SK-N-SH (cell line): Measurements from ENCODE around the gene SLC1A3. TPM values are rescaled to one million over a fixed set of nuclear protein-coding genes. Genes with fewer than 3 reads are reported as not detected.

Experiments used
- CTCF ChIA-PET: fragments of 300-600, 350-600 bp; formaldehyde crosslinking; extraction: SDS; loops from one replicate; lab custom pipeline; 2021; lab: Yijun Ruan, JAX
- POLR2A ChIA-PET: fragments of 350-600 bp; sonication (Branson Sonifier 250); formaldehyde crosslinking; extraction: SDS; loops from one replicate; lab custom pipeline; 2020; ENCODE audit warnings: antibody characterized with exemption, inconsistent platforms; lab: Yijun Ruan, JAX
- DNase-seq: peaks from one replicate; pipeline ENCODE4 v3.0.0; 2012
- H2AFZ ChIP-seq: fragments of 200-600 bp; sonication (generic); 2 replicates; pipeline ENCODE4 v1.8.1; 2016; ENCODE audit warnings: antibody characterized with exemption, mild to moderate bottlenecking, low read depth
- H3F3A ChIP-seq: fragments of 200-600 bp; sonication (generic); replicated peaks from 2 replicates; pipeline ENCODE3; 2016; ENCODE audit warnings: antibody characterized with exemption, mild to moderate bottlenecking; ENCODE audit not compliant: insufficient read depth
- H3K27ac ChIP-seq, 2 experiments: fragments of 200-500 bp in 1 of 2; fragments of 200-600 bp in 1 of 2; sonication (Bioruptor generic) in 1 of 2; sonication (generic), shearing (Covaris generic) in 1 of 2; 2 replicates each; pipeline versions ENCODE4 v1.5.1 to v1.6.1; 2014 to 2016; ENCODE audit warnings: low read depth in 2 of 2, inconsistent platforms in 1 of 2, low read length in 1 of 2, mild to moderate bottlenecking in 1 of 2, mixed read lengths in 1 of 2
- H3K27me3 ChIP-seq: fragments of 200-600 bp; sonication (generic), shearing (Covaris generic); 2 replicates; pipeline ENCODE4 v1.6.1; 2016; ENCODE audit warnings: mixed run types; ENCODE audit not compliant: insufficient read depth
- H3K36me3 ChIP-seq, 2 experiments: fragments of 200-500 bp in 1 of 2; fragments of 200-600 bp in 1 of 2; sonication (Bioruptor generic) in 1 of 2; sonication (generic) in 1 of 2; replicated peaks in 1 of 2; 2 replicates each; pipeline versions ENCODE3 to v1.5.1; 2014 to 2016; ENCODE audit warnings: low read length in 1 of 2, mild to moderate bottlenecking in 1 of 2; ENCODE audit not compliant: insufficient read depth in 2 of 2, control insufficient read depth in 1 of 2
- H3K4me1 ChIP-seq, 2 experiments: fragments of 200-500 bp in 1 of 2; fragments of 200-600 bp in 1 of 2; sonication (Bioruptor generic) in 1 of 2; sonication (generic), shearing (Covaris generic) in 1 of 2; 2 replicates each; pipeline versions ENCODE4 v1.5.1 to v1.6.1; 2014 to 2016; ENCODE audit warnings: low read depth in 1 of 2, low read length in 1 of 2, mixed run types in 1 of 2; ENCODE audit not compliant: insufficient read depth in 2 of 2, control insufficient read depth in 1 of 2
- H3K4me2 ChIP-seq: fragments of 200-600 bp; sonication (generic), shearing (Covaris generic); 2 replicates; pipeline ENCODE4 v1.6.1; 2017; ENCODE audit warnings: mixed run types
- H3K4me3 ChIP-seq, 2 experiments: fragments of 200-500 bp in 1 of 2; fragments of 200-600 bp in 1 of 2; sonication (Bioruptor generic) in 1 of 2; sonication (generic), shearing (Covaris generic) in 1 of 2; 2 replicates each; pipeline versions ENCODE4 v1.5.1 to v1.8.1; 2014 to 2016; ENCODE audit warnings: low read depth in 2 of 2, inconsistent platforms in 1 of 2, low read length in 1 of 2, mild to moderate bottlenecking in 1 of 2, mixed read lengths in 1 of 2, moderate library complexity in 1 of 2
- H3K79me2 ChIP-seq: fragments of 200-600 bp; sonication (generic); 2 replicates; pipeline ENCODE4 v1.8.1; 2017; ENCODE audit warnings: mild to moderate bottlenecking; ENCODE audit not compliant: insufficient read depth
- H3K9ac ChIP-seq: fragments of 200-600 bp; sonication (generic); 2 replicates; pipeline ENCODE4 v1.6.1; 2017; ENCODE audit warnings: mixed run types
- H3K9me2 ChIP-seq: fragments of 200-600 bp; sonication (generic); 2 replicates; pipeline ENCODE4 v1.6.1; 2017; ENCODE audit warnings: mixed run types
- H3K9me3 ChIP-seq: fragments of 200-600 bp; sonication (generic); 2 replicates; pipeline ENCODE4 v1.6.1; 2017; ENCODE audit warnings: mixed run types, mild to moderate bottlenecking, moderate library complexity
- H4K20me1 ChIP-seq: fragments of 200-600 bp; sonication (generic); 2 replicates; pipeline ENCODE4 v1.6.1; 2017; ENCODE audit warnings: mild to moderate bottlenecking, mixed run types; ENCODE audit not compliant: insufficient read depth
- FOSL2 ChIP-seq: IDR thresholded peaks from 2 replicates; pipeline ENCODE4 v1.4.0; 2012; ENCODE audit warnings: low read depth, mild to moderate bottlenecking, moderate library complexity, borderline replicate concordance
- FOXM1 ChIP-seq: IDR thresholded peaks from 2 replicates; pipeline ENCODE4 v1.4.0; 2012; ENCODE audit warnings: low read depth, mild to moderate bottlenecking
- GATA2 ChIP-seq: sonication (generic); formaldehyde crosslinking; IDR thresholded peaks from 2 replicates; pipeline ENCODE4 v1.5.0; 2020; ENCODE audit warnings: mild to moderate bottlenecking, missing genetic modification reagents
- JUND ChIP-seq: IDR thresholded peaks from 2 replicates; pipeline ENCODE4 v1.4.0; 2012
- MXI1 ChIP-seq: IDR thresholded peaks from 2 replicates; pipeline ENCODE4 v1.6.1; 2012; ENCODE audit warnings: mild to moderate bottlenecking, low read depth, low read length, improper control_type of control experiment
- NRF1 ChIP-seq: IDR thresholded peaks from 2 replicates; pipeline ENCODE4 v1.6.1; 2012; ENCODE audit warnings: low read depth, mild to moderate bottlenecking, low read length
- POLR2AphosphoS5 ChIP-seq: IDR thresholded peaks from 2 replicates; pipeline ENCODE4 v1.6.1; 2012; ENCODE audit warnings: low read depth, low read length
- RXRA ChIP-seq: IDR thresholded peaks from 2 replicates; pipeline ENCODE4 v1.4.0; 2012; ENCODE audit warnings: low read depth, mild to moderate bottlenecking, borderline replicate concordance
- SIN3A ChIP-seq: IDR thresholded peaks from 2 replicates; pipeline ENCODE4 v1.6.1; 2012; ENCODE audit warnings: low read depth, mild to moderate bottlenecking, low read length, moderate library complexity, borderline replicate concordance
- SMC3 ChIP-seq: IDR thresholded peaks from 2 replicates; pipeline ENCODE4 v1.6.1; 2012; ENCODE audit warnings: low read depth, low read length, improper control_type of control experiment
- TAF1 ChIP-seq: IDR thresholded peaks from 2 replicates; pipeline ENCODE4 v1.6.1; 2012; ENCODE audit warnings: low read depth, mild to moderate bottlenecking, low read length, moderate library complexity, borderline replicate concordance
- YY1 ChIP-seq: IDR thresholded peaks from 2 replicates; pipeline ENCODE4 v1.4.0; 2012; ENCODE audit warnings: low read depth, mild to moderate bottlenecking
- WGBS: methylation state at CpG from one replicate; pipeline ENCODE4 v1.1.6; 2017; ENCODE audit warnings: low lambda C conversion rate; 5-methylcytosine and 5-hydroxymethylcytosine counted together
- polyA plus RNA-seq, 3 experiments: library from polyadenylated mRNA; depleted of rRNA; stranded (reverse); fragments of >200 nt; gene quantifications; 2 replicates each; pipeline ENCODE4 v1.2.3, GENCODE V29; 2012
- TF ChIP-seq, protein P1 (sequence below): IDR thresholded peaks from 2 replicates; pipeline ENCODE4 v1.4.0; 2012; ENCODE audit warnings: low read depth, borderline replicate concordance
- TF ChIP-seq, protein P2 (sequence below): fragments of 150-350 bp; IDR thresholded peaks from 2 replicates; pipeline ENCODE4 v1.6.1; 2017; ENCODE audit warnings: antibody characterized with exemption, low read length, low read depth, borderline replicate concordance
- TF ChIP-seq, protein P3 (sequence below): fragments of 150-350 bp; IDR thresholded peaks from 2 replicates; pipeline ENCODE4 v1.6.1; 2016; ENCODE audit warnings: mild to moderate bottlenecking, low read depth, low read length
- TF ChIP-seq, protein P4 (sequence below): IDR thresholded peaks from 2 replicates; pipeline ENCODE4 v1.4.0; 2012; ENCODE audit warnings: low read depth
- TF ChIP-seq, protein P5 (sequence below): fragments of 200-600 bp; sonication (generic); IDR thresholded peaks from 2 replicates; pipeline ENCODE4 v1.6.1; 2017; ENCODE audit warnings: antibody characterized with exemption, mild to moderate bottlenecking, moderate library complexity

The SLC1A3 gene
- polyA plus RNA-seq, 1 of the 3 experiments (the other 2 are of a cell fraction): not detected

DNA sequence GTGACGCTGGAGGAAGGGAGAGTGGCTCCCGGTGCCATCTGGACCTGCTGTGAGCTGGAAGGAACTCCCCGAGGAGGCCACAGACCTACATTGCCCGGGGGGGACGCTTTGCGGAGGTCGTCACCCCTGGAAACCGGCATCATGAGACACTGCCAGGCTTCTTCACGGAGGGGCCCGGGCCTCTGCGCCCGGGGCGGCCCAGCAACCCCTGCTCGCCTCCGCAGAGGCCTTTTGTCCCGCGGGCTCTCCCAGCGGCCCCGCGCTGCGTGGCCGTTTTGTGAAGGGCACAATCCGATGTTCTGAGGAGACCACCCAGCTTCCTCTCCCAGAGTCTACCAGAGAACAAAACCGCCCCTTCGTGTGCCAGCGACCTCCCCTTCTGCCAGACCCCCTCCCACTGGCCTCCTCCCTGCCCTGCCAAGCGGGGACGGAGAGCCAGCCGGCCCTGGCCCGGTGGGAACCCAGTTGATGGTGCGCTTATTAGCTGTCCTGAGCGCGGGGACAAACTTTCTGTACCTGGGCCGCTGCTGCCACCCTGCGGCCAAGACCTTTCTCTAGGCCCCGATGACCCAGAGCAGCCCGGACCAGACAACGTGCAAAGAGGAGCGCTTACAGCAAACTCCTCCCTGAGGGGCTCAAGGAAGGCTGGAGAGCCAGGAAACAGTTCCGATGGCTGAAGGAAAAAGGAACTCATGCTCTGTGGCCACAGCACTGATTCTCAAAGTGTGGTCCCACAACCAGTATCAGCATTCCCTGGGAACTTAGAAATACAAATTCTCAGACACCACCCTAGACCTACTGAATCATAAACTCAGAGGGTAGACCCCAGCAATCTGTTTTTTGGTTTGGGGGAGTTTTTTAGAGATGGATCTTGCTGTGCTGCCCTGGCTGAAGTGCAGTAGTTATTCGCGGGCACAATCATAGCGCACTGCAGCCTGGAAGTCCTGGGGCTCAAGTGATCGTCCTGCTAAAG is 86.7 kb downstream of the SLC1A3 start (continued):
- TF ChIP-seq TAF1 (no peak), FOSL2 (no peak)

DNA sequence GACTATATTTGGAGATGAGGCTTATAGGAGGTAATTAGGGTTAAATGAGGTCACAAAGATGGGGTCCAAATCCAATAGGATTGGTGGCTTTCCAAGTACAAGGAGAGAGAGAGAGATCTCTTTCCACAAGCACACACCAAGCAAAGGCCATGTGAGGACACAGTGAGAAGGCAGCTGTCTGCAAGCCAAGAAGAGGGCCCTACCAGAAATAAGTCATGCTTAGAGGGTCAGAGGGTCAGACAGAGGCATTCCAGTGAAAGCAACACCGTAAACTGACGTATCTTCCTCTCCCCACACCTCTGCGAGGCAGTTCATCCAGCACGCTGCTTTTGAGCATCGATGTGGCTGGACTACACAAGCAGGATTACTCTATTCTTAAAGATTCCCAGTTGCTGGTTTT is 87.9 kb downstream of the SLC1A3 start:
- WGBS: 22% methylated on average over 5 of the region's 5 CpGs
- Histone ChIP-seq H3K9me2 (no peaks in the 10 kb centered on the region), H3K27ac (no peak overlapping the region), H2AFZ (no peak overlapping the region), H3K36me3 (no peaks in the 10 kb centered on the region), H3K27me3 (peaks cover 9% of the 10 kb centered on the region; the same call in 1 of the 2 replicates), H4K20me1 (no peaks in the 10 kb centered on the region), H3F3A (peaks cover 4% of the 10 kb centered on the region), H3K9me3 (no peaks in the 10 kb centered on the region), H3K79me2 (no peaks in the 10 kb centered on the region), H3K9ac (no peak overlapping the region), H3K4me3 (no peak overlapping the region), H3K4me1 (peaks cover 0 to 3% of the 10 kb centered on the region in 2 experiments; a peak in 1 of 4 replicates), H3K4me2 (no peak overlapping the region)
- DNase-seq: no peak
- ChIA-PET CTCF (interaction anchor here (1.0 to 9.4 kb wide), 4 partner anchors 9 to 278 kb away, joined by 3 to 123 read pairs (median 58); no protein-coding TSS in a partner anchor), POLR2A (no interaction called here)
- no peak for TF ChIP-seq POLR2AphosphoS5
- no peak for TF ChIP-seq SIN3A
- TF ChIP-seq NRF1: no peak
- TF ChIP-seq, protein P1, sequence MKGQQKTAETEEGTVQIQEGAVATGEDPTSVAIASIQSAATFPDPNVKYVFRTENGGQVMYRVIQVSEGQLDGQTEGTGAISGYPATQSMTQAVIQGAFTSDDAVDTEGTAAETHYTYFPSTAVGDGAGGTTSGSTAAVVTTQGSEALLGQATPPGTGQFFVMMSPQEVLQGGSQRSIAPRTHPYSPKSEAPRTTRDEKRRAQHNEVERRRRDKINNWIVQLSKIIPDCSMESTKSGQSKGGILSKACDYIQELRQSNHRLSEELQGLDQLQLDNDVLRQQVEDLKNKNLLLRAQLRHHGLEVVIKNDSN: no peak
- TF ChIP-seq, protein P2, sequence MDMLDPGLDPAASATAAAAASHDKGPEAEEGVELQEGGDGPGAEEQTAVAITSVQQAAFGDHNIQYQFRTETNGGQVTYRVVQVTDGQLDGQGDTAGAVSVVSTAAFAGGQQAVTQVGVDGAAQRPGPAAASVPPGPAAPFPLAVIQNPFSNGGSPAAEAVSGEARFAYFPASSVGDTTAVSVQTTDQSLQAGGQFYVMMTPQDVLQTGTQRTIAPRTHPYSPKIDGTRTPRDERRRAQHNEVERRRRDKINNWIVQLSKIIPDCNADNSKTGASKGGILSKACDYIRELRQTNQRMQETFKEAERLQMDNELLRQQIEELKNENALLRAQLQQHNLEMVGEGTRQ: no peak
- TF ChIP-seq SMC3: no peak
- TF ChIP-seq, protein P3, sequence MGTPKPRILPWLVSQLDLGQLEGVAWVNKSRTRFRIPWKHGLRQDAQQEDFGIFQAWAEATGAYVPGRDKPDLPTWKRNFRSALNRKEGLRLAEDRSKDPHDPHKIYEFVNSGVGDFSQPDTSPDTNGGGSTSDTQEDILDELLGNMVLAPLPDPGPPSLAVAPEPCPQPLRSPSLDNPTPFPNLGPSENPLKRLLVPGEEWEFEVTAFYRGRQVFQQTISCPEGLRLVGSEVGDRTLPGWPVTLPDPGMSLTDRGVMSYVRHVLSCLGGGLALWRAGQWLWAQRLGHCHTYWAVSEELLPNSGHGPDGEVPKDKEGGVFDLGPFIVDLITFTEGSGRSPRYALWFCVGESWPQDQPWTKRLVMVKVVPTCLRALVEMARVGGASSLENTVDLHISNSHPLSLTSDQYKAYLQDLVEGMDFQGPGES: no peak
- TF ChIP-seq, protein P4, sequence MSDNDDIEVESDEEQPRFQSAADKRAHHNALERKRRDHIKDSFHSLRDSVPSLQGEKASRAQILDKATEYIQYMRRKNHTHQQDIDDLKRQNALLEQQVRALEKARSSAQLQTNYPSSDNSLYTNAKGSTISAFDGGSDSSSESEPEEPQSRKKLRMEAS: no peak
- TF ChIP-seq GATA2 (CRISPR knock-in tag): no peak
- no peak for TF ChIP-seq YY1
- no peak for TF ChIP-seq JUND
- no peak for TF ChIP-seq MXI1
- no peak for TF ChIP-seq RXRA
- TF ChIP-seq, protein P5, sequence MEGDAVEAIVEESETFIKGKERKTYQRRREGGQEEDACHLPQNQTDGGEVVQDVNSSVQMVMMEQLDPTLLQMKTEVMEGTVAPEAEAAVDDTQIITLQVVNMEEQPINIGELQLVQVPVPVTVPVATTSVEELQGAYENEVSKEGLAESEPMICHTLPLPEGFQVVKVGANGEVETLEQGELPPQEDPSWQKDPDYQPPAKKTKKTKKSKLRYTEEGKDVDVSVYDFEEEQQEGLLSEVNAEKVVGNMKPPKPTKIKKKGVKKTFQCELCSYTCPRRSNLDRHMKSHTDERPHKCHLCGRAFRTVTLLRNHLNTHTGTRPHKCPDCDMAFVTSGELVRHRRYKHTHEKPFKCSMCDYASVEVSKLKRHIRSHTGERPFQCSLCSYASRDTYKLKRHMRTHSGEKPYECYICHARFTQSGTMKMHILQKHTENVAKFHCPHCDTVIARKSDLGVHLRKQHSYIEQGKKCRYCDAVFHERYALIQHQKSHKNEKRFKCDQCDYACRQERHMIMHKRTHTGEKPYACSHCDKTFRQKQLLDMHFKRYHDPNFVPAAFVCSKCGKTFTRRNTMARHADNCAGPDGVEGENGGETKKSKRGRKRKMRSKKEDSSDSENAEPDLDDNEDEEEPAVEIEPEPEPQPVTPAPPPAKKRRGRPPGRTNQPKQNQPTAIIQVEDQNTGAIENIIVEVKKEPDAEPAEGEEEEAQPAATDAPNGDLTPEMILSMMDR: no peak
- no peak for TF ChIP-seq FOXM1
